Measurements from ENCODE around the gene CNPY2. TPM values are rescaled to one million over a fixed set of nuclear protein-coding genes. Genes with fewer than 3 reads are reported as not detected.

The CNPY2 gene
- total and polyA plus RNA-seq, 2 of the 13 experiments (the other 11 are each of a cell fraction or from before 2014, with no cell fraction given), result 285 to 356 TPM

DNA sequence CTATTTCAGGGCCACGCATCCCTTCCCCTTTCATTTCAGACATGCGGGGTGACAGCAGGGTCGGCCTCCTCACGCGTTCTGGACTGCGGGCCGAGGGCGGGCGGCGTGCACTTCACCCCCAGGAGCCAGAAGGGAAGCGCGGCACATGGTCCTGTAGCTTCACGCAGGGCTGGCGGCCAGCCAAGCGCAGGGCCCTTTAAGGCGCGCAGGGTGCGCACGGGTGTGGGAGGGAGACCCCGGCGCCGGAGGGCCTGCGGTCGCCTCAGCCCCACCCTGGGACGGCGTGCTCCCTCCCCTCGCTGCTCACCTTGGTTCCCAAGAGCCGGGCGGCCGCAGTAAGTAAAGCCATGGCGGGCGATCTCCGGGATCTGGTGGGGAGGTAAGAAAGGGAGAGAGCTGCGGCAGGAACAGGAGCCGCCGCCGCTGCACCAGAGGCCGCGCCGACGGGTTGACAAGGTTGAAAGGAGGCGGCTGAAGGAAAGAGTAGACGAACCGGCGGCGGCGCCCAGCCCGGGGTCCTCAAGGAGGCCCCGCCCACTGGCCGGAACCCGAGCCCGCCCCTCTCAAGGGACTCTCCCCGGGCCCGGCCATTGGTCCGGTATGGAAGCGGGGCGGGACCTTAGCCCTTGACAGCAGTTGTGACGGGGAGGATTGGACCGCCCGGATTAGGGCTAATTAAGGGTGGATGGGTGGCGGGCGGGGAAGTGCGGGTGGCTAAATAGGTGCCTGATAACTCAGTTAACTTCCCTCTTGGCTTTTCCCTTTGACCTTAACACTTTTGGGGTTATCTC lies 15.7 kb downstream of the CNPY2 start, which contains the start of gene CS (continued):
- TF ChIP-seq RORA (CRISPR knock-in tag; IDR thresholded peaks at IDR 0.05), result no peak
- TF ChIP-seq, protein P1, sequence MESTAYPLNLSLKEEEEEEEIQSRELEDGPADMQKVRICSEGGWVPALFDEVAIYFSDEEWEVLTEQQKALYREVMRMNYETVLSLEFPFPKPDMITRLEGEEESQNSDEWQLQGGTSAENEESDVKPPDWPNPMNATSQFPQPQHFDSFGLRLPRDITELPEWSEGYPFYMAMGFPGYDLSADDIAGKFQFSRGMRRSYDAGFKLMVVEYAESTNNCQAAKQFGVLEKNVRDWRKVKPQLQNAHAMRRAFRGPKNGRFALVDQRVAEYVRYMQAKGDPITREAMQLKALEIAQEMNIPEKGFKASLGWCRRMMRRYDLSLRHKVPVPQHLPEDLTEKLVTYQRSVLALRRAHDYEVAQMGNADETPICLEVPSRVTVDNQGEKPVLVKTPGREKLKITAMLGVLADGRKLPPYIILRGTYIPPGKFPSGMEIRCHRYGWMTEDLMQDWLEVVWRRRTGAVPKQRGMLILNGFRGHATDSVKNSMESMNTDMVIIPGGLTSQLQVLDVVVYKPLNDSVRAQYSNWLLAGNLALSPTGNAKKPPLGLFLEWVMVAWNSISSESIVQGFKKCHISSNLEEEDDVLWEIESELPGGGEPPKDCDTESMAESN (CRISPR knock-in tag; conservative IDR thresholded peaks at IDR 0.05), result no peak
- TF ChIP-seq, protein P2, sequence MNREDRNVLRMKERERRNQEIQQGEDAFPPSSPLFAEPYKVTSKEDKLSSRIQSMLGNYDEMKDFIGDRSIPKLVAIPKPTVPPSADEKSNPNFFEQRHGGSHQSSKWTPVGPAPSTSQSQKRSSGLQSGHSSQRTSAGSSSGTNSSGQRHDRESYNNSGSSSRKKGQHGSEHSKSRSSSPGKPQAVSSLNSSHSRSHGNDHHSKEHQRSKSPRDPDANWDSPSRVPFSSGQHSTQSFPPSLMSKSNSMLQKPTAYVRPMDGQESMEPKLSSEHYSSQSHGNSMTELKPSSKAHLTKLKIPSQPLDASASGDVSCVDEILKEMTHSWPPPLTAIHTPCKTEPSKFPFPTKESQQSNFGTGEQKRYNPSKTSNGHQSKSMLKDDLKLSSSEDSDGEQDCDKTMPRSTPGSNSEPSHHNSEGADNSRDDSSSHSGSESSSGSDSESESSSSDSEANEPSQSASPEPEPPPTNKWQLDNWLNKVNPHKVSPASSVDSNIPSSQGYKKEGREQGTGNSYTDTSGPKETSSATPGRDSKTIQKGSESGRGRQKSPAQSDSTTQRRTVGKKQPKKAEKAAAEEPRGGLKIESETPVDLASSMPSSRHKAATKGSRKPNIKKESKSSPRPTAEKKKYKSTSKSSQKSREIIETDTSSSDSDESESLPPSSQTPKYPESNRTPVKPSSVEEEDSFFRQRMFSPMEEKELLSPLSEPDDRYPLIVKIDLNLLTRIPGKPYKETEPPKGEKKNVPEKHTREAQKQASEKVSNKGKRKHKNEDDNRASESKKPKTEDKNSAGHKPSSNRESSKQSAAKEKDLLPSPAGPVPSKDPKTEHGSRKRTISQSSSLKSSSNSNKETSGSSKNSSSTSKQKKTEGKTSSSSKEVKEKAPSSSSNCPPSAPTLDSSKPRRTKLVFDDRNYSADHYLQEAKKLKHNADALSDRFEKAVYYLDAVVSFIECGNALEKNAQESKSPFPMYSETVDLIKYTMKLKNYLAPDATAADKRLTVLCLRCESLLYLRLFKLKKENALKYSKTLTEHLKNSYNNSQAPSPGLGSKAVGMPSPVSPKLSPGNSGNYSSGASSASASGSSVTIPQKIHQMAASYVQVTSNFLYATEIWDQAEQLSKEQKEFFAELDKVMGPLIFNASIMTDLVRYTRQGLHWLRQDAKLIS (CRISPR knock-in tag; IDR thresholded peaks at IDR 0.05), result no peak
- no peak for TF ChIP-seq CHCHD3 (CRISPR knock-in tag; IDR thresholded peaks at IDR 0.05)
- TF ChIP-seq, protein P3, sequence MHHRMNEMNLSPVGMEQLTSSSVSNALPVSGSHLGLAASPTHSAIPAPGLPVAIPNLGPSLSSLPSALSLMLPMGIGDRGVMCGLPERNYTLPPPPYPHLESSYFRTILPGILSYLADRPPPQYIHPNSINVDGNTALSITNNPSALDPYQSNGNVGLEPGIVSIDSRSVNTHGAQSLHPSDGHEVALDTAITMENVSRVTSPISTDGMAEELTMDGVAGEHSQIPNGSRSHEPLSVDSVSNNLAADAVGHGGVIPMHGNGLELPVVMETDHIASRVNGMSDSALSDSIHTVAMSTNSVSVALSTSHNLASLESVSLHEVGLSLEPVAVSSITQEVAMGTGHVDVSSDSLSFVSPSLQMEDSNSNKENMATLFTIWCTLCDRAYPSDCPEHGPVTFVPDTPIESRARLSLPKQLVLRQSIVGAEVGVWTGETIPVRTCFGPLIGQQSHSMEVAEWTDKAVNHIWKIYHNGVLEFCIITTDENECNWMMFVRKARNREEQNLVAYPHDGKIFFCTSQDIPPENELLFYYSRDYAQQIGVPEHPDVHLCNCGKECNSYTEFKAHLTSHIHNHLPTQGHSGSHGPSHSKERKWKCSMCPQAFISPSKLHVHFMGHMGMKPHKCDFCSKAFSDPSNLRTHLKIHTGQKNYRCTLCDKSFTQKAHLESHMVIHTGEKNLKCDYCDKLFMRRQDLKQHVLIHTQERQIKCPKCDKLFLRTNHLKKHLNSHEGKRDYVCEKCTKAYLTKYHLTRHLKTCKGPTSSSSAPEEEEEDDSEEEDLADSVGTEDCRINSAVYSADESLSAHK (CRISPR knock-in tag; IDR thresholded peaks at IDR 0.05; ENCODE audit: borderline replicate concordance), result no peak
- TF ChIP-seq ZNF264 (CRISPR knock-in tag; IDR thresholded peaks at IDR 0.05), result no peak
- TF ChIP-seq ZNF484 (CRISPR knock-in tag; IDR thresholded peaks at IDR 0.05; ENCODE audit: borderline replicate concordance, low read depth), result no peak
- TF ChIP-seq, protein P4, sequence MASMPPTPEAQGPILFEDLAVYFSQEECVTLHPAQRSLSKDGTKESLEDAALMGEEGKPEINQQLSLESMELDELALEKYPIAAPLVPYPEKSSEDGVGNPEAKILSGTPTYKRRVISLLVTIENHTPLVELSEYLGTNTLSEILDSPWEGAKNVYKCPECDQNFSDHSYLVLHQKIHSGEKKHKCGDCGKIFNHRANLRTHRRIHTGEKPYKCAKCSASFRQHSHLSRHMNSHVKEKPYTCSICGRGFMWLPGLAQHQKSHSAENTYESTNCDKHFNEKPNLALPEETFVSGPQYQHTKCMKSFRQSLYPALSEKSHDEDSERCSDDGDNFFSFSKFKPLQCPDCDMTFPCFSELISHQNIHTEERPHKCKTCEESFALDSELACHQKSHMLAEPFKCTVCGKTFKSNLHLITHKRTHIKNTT (CRISPR knock-in tag; IDR thresholded peaks at IDR 0.05), result no peak
- TF ChIP-seq ATRX (CRISPR knock-in tag; IDR thresholded peaks at IDR 0.05; ENCODE audit: borderline replicate concordance), result no peak
- TF ChIP-seq HMG20A (CRISPR knock-in tag; IDR thresholded peaks at IDR 0.05; ENCODE audit: borderline replicate concordance), result no peak
- TF ChIP-seq FOSL1 (CRISPR knock-in tag; IDR thresholded peaks at IDR 0.05; ENCODE audit: borderline replicate concordance), result no peak
- TF ChIP-seq, protein P5, sequence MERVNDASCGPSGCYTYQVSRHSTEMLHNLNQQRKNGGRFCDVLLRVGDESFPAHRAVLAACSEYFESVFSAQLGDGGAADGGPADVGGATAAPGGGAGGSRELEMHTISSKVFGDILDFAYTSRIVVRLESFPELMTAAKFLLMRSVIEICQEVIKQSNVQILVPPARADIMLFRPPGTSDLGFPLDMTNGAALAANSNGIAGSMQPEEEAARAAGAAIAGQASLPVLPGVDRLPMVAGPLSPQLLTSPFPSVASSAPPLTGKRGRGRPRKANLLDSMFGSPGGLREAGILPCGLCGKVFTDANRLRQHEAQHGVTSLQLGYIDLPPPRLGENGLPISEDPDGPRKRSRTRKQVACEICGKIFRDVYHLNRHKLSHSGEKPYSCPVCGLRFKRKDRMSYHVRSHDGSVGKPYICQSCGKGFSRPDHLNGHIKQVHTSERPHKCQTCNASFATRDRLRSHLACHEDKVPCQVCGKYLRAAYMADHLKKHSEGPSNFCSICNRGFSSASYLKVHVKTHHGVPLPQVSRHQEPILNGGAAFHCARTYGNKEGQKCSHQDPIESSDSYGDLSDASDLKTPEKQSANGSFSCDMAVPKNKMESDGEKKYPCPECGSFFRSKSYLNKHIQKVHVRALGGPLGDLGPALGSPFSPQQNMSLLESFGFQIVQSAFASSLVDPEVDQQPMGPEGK (CRISPR knock-in tag; IDR thresholded peaks at IDR 0.05), result peak; percentile 47
- TF ChIP-seq PPARG (CRISPR knock-in tag; conservative IDR thresholded peaks at IDR 0.05), result no peak
- TF ChIP-seq RFX1 (IDR thresholded peaks at IDR 0.05), result no peak
- no peak for TF ChIP-seq MYNN (CRISPR knock-in tag; IDR thresholded peaks at IDR 0.05; ENCODE audit: low read depth)
- no peak for TF ChIP-seq RBAK (CRISPR knock-in tag; IDR thresholded peaks at IDR 0.05)
- TF ChIP-seq HNRNPUL1 (IDR thresholded peaks at IDR 0.05; ENCODE audit: low read depth, low read length), result no peak

All from HepG2 (cell line).